Breast epithelium (tissue), 4 donors: ENCODE results near the gene HNRNPF. TPM values are rescaled to one million over a fixed set of nuclear protein-coding genes. Genes with fewer than 3 reads are reported as not detected.
"Not testable (repeated sequence)": the region's sequence is repeated elsewhere in the genome, so short reads cannot be mapped to it uniquely, and the experiment has no call there.

ENCODE experiments used
- DNase-seq, 2 donors: peaks; one replicate each; pipeline ENCODE4 v3.0.0-alpha.2; 2019; ENCODE audit warnings: low spot score in 2 of 2
- H3K27ac ChIP-seq, 2 donors: fragments of 200-600 bp; sonication (generic) in 1 of 2; one replicate each; pipeline ENCODE4 v1.5.1; 2016 to 2019; ENCODE audit warnings: mild to moderate bottlenecking in 1 of 2
- H3K27me3 ChIP-seq, 2 donors: fragments of 200-600 bp; sonication (generic) in 1 of 2; one replicate each; pipeline versions ENCODE4 v1.5.1 to v1.6.0; 2017 to 2019; ENCODE audit warnings: control low read depth in 1 of 2, mild to moderate bottlenecking in 1 of 2
- H3K36me3 ChIP-seq: fragments of 200-600 bp; one replicate; pipeline ENCODE4 v1.5.1; 2019
- H3K4me1 ChIP-seq, 2 donors: fragments of 200-600 bp; sonication (generic); one replicate each; pipeline ENCODE4 v1.5.1; 2016 to 2019; ENCODE audit warnings: control low read depth in 1 of 2
- H3K4me3 ChIP-seq, 3 donors: fragments of 200-600 bp; sonication (generic); 1 replicate in 2 of 3; 2 replicates in 1 of 3; pipeline ENCODE4 v1.5.1; 2016 to 2019; ENCODE audit warnings: mild to moderate bottlenecking in 3 of 3, moderate library complexity in 2 of 3
- H3K9me3 ChIP-seq, 2 donors: fragments of 200-600 bp; sonication (generic) in 1 of 2; one replicate each; pipeline ENCODE4 v1.5.1; 2016 to 2019; ENCODE audit warnings: control low read depth in 1 of 2
- CTCF ChIP-seq, 3 donors: fragments of 450-650 bp; IDR thresholded peaks; one replicate each; pipeline ENCODE4 v1.5.1; 2016 to 2017; ENCODE audit warnings: antibody characterized with exemption in 3 of 3, mild to moderate bottlenecking in 3 of 3, moderate library complexity in 3 of 3
- POLR2A ChIP-seq: fragments of 450-650 bp; IDR thresholded peaks from one replicate; pipeline ENCODE4 v1.6.1; 2016; ENCODE audit warnings: antibody characterized with exemption, mild to moderate bottlenecking, moderate library complexity
- POLR2AphosphoS5 ChIP-seq, 3 donors: sonication (generic); formaldehyde crosslinking; IDR thresholded peaks; one replicate each; pipeline ENCODE4 v1.6.1; 2017; ENCODE audit warnings: antibody characterized with exemption in 3 of 3
- intact Hi-C: fragments of 100-400 bp; cut with DNase I; formaldehyde crosslinking; loops from one replicate; pipeline ENCODE4 v1.15.1; 2023; ENCODE audit warnings: low total_unique reads
- total RNA-seq, 3 donors: library from RNA; depleted of rRNA; stranded (reverse); fragments of >200 nt; gene quantifications; one replicate each; pipeline ENCODE4 v1.1.0, GENCODE V29; 2016

Gene HNRNPF
- total RNA-seq, 3 donors from 2014 or later: 175 to 213 (median 207) TPM

DNA sequence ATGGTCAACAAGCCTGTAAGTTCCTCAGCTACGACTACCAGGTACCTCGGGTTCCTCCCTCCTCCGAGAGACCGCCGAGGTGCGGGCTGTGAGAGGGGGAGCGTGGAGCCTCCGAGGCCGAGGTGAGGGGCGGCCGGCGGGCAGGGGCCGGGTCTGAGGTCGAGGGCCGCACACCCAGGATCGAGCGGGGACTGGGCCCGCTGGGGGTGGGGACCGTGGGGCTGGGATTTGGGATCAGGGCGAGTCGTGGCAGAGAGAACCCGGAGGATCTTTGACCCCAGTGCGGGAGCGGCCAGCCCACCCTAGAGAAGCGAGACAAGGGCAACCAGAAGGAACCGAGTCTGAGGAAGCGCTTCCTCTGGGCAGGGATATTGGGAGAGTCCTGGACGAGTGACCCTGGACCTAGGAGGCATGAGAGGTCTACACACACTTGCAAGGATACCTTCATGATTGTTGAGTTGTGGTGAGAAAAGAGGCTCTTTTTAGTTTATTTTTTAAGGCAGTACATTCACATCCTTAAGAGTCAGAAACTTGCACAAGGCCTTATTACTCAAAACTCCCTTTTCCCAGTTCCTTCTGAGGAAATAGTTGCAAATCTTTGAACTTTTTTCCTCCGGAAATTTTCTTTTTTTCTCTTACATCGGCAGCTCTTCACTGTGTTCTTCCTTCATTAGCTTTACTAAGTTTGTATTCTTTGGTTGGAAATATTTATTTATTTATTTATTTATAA is 28.3 kb upstream of the HNRNPF start:
- Histone ChIP-seq H3K4me3 (peak overlapping the region; percentile 69 to 97 (median 81)), H3K4me1 (no peaks in the 10 kb centered on the region), H3K36me3 (no peaks in the 10 kb centered on the region), H3K27ac (peak overlapping the region; percentile 99 to 100), H3K27me3 (no peaks in the 10 kb centered on the region), H3K9me3 (no peaks in the 10 kb centered on the region)
- TF ChIP-seq CTCF (IDR thresholded peaks at IDR 0.05) (no peak), POLR2AphosphoS5 (IDR thresholded peaks at IDR 0.05) (peak in 2 of 3 donors; percentile 42 to 67), POLR2A (no peak)
- DNase-seq: no peak
- intact Hi-C loops: no loop called here

GRCh38 chr10:43436291-43437140 is 27.5 kb upstream of the HNRNPF start, which contains the start of gene ZNF487:
Gene ZNF487 (plus strand): TSS chr10:43437111. CDS start chr10:43475814, 38,703 bp downstream.
- no peaks in the 10 kb centered on the region for H3K4me1 ChIP-seq
- peak; percentile 88 to 91 for DNase-seq
- intact Hi-C loops: no loop called here
- TF ChIP-seq POLR2A (peak; percentile 80), POLR2AphosphoS5 (IDR thresholded peaks at IDR 0.05) (peak; percentile 86 to 98 (median 96)), CTCF (IDR thresholded peaks at IDR 0.05) (peak in 1 of 3 donors; percentile 7)
- peak within 1 kb of the TSS; percentile 69 to 97 (median 81) for H3K4me3 ChIP-seq
- peak within 1 kb of the TSS; percentile 99 to 100 for H3K27ac ChIP-seq
- no peaks in the 10 kb centered on the region for H3K27me3 ChIP-seq
- H3K9me3 ChIP-seq: no peaks in the 10 kb centered on the region
- no peaks in the 10 kb centered on the region for H3K36me3 ChIP-seq

GRCh38 chr10:43430926-43431663 is 22.1 kb upstream of the HNRNPF start:
- TF ChIP-seq POLR2AphosphoS5 (IDR thresholded peaks at IDR 0.05): no peak
- no peak for TF ChIP-seq CTCF (IDR thresholded peaks at IDR 0.05)
- Histone ChIP-seq H3K27ac (no peak overlapping the region), H3K4me3 (no peak overlapping the region), H3K4me1 (no peaks in the 10 kb centered on the region), H3K27me3 (no peaks in the 10 kb centered on the region), H3K9me3 (no peaks in the 10 kb centered on the region), H3K36me3 (no peaks in the 10 kb centered on the region)
- DNase-seq: no peak
- intact Hi-C loops: no loop called here

DNA sequence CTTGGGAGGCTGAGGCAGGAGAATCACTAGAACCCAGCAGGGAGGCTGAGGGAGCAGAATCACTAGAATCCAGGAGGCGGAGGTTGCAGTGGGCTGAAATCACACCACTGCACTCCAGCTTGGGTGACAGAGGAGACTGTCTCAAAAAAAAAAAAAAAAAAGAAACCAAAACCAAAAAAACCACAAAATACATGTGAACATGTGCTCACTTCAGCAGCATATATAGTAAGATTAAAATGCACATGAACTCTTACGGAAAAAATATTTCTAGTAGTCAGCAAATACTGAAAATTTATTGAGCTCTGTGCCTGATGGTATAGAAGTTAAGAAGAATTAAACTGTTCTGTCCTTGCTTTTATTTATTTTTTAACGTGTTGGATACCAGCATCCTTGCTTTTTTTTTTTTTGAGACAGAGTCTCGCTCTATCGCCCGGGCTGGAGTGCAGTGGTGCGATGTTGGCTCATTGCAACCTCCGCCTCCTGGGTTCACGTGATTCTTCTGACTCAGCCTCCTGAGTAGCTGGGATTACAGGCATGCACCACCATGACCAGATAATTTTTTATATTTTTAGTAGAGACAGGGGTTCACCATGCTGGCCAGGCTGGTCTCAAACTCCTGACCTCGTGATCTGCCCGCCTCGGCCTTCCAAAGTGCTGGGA is 18.3 kb upstream of the HNRNPF start:
- H3K36me3 ChIP-seq: no peaks in the 10 kb centered on the region
- H3K9me3 ChIP-seq: no peaks in the 10 kb centered on the region
- no peak overlapping the region for H3K27ac ChIP-seq
- TF ChIP-seq POLR2A (no peak), POLR2AphosphoS5 (IDR thresholded peaks at IDR 0.05) (no peak), CTCF (IDR thresholded peaks at IDR 0.05) (no peak)
- H3K27me3 ChIP-seq: no peaks in the 10 kb centered on the region
- no peak overlapping the region for H3K4me3 ChIP-seq
- intact Hi-C loops: no loop called here
- no peak for DNase-seq
- H3K4me1 ChIP-seq: no peaks in the 10 kb centered on the region

GRCh38 chr10:43426476-43426875 is 17.5 kb upstream of the HNRNPF start:
- intact Hi-C loops, DNase-seq, H3K9me3 ChIP-seq, H3K4me1 ChIP-seq, H3K4me3 ChIP-seq, H3K27me3 ChIP-seq, H3K27ac ChIP-seq, H3K36me3 ChIP-seq: not testable (repeated sequence)
